NCI-H510A treated with DMSO at 0.1 percent for 48 hours (cell line): Measurements from ENCODE around the gene HSPB9.

Source experiments
- DNase-seq: peaks from one replicate; lab custom pipeline; 2025; lab: John Stamatoyannopoulos, UW

The HSPB9 gene, protein sequence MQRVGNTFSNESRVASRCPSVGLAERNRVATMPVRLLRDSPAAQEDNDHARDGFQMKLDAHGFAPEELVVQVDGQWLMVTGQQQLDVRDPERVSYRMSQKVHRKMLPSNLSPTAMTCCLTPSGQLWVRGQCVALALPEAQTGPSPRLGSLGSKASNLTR

DNA sequence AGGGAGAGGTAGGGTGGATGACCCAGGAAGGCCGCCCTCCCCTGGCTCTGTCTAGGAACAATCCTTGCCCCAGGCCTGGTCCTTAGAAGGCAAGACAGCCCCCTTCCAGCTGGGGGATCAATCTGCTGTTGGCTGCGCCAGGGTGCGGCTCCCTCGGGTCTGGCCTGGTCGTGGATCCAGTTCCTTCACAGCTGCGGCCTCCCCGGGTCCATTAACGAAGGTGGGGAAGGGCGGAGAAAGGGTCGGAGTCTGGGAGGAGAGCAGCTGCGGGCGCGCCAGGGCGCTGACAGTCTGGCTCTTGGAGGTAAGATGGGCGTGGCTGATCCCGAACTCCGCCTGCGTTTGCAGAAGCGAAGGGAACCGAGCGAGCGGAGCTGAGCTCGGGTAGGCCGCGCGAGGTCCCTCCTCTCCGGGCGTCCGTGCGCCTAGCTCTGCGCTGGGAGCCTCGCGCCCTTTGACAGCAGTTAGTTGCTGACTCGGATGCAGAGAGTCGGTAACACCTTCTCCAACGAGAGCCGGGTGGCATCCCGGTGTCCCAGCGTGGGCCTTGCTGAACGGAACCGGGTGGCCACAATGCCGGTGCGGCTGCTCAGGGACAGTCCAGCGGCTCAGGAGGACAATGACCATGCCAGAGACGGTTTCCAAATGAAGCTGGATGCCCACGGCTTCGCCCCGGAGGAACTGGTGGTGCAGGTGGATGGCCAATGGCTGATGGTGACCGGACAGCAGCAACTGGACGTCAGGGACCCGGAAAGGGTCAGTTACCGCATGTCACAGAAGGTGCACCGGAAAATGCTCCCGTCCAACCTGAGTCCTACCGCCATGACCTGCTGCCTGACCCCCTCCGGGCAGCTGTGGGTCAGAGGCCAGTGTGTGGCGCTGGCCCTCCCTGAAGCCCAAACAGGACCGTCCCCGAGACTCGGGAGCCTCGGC, at the start of gene HSPB9:
HSPB9 (plus strand) TSS at position 434 of the 933 bp plus-strand sequence; CDS start at position 481, 47 bp downstream.
- DNase-seq: peak; percentile 80

DNA sequence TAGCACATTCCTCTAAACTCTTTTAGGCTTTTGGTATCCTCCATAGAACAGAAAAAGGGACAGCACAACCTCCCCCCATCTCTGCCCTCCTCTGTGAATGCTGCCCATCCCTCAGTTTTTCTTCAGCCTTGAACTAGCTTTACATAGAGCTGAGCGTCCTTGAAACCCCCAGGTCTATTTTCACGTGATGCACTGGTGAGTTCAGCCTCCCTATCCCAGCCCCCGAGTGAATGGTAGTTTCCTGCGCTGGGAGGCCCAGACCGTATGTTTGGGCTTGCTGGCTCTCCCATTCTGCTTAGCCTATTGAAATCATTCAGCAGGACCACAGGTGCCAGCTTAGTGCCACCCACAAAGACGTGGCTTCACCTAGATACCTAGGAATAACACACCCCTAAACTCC, 46.8 kb upstream of the HSPB9 start:
- no peak for DNase-seq

DNA sequence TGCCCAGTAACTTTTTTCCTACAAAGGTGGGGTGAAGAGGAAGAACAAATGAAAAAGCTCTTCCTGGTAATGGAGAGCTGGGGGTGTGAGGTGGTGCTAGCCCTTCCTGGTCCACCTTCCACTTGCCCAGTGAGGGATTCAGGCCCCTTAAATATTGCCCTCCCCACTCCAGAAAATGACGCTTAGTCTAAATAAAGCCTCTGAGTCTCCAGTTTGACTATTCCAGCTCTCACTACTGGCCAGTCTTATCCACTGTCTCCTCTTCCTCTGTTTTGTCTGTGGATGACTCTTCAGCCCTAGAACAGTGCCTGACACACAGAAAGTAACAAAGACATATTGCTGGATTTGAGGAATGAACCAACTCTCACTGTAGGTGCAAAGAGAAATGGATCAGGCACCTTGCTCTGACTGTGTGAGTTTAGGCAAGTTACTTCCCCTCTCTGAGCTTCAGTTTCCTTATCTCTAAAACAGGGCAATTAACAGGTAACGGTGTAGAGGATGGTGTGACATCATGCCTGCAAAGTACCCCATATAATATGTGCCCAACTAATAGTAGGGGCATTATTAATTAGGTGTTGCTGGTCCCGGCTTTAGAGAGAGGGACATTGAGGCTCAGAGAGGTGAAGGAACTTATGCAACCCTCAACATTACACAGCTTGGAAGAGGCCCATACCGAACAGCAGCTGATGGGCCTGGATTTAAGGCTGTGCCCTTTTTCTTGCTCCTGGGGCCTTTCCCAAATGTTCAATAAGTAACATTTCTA, 45.6 kb upstream of the HSPB9 start:
- no peak for DNase-seq

DNA sequence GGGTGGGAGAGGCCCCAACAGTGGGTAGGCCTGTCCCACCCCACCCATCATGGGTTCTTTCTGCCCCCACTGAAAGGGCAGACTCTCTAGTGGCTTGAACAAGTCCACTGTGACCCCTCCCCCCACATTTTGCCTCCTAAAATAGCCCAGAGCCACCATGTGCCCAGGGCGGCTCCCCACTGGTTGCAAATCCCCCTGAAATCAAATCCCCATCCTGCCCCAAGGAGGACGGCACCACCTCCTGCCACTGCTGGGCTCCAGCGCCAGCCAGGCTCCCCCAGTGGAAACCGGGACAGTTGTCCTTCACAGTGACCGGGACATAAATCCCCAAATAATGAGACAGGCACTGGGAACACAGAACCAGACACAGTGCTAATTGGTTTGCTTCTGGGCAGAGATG, 44.8 kb upstream of the HSPB9 start:
- DNase-seq: no peak

DNA sequence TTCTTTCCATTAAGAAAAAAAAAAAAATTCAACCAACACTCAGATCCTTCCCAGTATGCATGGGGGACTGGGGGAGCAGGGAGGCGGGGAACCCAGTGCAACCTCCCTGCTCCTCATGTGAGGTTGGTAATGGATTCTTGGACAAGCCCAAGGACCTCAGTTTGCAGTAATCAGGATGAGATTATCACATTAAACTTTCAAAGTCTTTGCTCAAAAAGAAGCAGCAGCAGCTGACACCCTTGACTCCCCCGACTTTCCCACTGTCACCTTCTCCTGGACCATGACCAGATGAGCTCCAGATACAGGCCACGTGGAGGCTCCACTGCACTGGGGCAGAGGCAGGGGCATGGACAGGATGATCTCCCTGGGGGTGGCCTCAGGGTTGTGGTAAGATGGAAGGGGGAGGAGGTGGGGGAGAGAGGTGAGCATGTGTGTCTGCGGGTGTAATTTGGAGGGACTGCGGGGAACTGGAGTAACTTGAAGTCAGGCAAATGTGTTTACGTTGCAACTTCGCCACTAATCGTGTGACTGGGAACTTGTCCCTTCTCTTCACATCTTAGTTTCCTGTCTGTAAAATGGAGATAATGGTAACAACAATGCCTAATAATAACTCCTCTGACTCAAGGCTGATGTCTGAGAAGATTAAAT, 44.1 kb upstream of the HSPB9 start:
- no peak for DNase-seq

DNA sequence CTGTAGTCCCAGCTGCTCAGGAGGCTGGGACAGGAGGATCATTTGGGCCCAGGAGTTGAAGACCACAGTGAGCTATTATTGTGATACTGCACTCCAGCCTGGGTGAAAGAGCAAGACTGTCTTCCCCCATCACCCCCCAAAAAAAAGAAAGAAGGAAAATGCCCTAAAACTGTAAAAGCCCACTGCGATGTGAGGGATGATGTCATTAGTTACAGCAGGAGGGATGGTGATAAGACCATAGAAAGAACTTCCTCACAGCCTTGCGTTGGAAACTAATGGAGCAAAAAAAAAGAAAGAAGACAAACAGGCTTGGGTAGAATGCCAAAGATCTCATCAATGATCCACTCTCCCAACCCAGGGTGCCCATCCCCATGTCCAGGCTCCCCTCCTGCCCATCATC, 43.1 kb upstream of the HSPB9 start:
- no peak for DNase-seq

DNA sequence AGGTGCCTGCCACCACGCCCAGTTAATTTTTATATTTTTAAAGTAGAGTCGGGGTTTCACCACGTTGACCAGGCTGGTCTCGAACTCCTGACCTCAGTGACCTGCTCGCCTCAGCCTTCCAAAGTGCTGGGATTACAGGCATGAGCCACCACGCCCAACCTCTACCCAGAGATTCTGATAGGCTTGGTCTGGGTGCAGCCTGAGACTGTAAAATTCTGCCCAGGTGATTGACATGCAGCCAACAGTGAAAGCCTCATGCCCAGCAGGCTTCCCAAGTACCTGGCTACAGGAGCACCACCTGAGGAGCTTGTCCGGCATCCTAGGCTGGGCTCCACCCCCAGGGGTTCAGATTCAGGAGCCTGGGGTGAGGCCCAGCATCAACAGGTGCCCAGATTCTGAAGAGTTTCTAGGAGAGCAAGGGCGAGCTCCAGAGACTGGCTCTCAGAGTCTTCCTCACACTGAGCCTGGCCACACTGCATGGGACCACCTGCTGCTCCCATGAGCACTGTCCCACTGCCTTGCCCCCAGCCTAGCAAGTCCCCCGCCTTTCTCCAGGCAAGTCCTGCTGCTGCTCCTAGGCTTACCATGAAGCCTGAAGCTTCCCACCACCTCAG, 41.0 kb upstream of the HSPB9 start:
- no peak for DNase-seq

DNA sequence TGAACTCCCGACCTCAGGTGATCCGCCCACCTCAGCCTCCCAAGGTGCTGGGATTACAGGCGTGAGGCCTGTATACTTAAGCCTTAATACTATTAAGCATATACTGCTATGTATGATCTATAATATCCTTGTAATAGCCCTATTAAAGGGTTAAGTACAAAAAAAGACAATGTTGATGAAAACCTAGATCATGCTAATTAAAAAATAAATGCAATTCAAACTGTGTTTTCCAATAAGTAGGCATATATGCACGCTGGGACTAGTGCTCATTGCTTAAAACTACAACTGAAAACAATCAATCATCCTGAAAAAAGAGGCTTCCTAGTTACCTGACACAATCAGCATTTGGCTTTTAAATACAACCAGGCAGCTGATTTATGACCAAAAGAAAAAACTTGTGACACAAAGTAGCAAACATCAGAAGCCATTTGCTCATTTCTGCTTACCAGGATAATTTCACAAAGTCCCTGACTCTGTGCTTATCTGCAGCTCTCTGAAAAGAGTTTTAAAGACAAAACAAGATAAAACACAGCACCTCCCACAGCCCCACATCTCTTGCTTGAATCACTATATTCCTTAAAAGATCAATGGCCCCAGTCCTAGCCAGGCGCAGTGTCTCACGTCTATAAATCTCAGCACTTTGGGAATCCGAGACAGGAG, 35.4 kb upstream of the HSPB9 start:
- DNase-seq: no peak

DNA sequence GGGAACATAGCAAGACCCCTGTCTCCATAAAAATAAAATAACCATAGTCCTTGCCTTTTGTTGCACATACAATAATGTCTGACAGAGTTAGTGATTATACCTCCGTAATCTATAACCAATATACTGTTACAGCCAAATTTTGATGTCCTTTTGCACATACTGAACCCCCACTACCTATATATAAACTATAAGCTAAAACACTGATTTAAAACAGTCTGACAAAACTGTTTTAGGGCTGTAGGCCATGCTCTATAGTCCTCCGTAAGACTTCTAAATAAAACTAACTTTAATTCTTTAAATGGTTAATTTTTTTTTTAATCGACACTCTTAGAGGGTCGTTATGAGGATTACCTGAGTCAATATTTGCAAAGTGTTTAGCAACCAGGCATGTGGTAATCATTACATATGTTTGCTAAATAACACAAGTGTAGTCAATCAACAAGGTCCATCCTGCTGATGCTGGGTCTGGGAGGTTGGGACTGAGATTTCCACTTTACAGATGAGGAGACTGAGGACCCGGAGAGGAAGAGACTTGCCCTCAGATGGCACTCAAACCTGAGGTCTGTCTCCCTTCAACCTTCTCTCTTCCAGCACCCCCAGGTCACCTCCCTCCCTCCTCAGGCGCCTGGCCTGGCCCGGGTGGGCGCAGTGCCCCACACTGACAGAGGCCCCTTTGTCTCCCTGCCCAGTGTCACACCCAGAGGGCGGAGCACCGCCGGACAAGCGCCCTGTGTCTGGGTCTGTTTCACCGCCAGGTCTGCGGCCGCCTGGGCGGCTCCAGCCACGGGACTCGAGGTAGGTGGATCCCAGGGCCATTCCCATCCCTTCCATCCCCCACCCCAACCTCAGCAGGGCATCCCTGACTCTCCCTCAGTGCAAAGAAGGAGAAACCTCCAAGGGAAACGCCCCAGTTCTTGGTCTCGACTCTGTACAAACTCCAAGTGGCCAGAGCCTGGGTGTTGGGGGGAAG, 34.6 kb upstream of the HSPB9 start:
- no peak for DNase-seq

DNA sequence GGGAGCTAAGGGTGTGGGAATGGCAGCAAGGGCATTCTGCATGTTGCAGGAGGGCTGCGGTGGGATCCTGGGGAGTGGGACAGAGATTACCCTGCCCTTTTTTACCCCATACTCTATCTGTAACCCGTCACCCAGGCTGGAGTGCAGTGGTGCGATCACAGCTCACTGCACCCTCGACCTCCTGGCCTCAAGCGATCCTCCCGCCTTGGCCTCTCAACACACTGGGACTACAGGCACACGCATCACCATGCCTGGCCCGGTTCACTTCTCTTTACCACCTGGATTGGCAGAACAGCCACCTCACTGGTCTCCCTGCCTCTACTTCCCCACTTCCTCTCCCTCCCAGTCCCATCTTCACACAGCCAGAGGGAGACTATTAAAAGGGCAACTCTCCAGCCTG, 33.9 kb upstream of the HSPB9 start:
- no peak for DNase-seq

DNA sequence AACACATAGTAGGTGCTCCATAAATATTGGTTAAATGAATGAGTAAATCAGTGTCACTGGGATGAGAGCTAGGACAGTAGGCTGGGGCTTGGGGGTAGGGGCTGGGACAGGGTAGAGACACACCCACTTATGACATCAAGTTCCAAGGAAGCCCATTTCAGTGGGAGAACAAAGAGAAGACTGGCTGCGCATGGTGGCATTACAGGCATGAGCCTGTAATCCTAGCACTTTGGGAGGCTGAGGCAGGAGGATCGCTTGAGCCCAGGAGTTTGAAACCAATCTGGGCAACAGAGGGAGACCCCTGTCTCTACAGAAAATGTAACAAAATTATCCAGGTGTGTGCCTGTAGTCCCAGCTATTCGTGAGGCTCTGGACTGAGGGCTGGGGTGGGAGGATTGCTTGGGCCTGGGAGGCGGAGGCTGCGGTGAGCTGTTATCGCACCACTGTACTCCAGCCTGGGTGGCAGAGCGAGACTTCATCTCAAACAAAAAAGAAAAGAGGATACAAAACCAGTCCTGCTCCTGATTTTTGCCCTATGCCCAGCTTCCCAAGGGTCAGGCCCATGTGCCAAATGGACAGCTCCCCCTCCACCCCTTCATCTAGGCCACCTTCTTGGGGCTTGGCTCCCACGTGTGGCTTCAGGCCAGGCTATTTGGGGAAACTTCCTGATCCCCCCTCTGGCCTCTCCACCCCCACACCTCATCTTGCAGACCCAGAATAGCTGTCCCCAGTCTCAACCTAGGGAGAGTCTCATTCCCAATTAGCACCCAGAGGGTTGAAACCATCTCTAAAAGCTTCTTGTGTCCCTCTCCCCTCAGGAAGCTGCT, 31.4 kb upstream of the HSPB9 start:
- DNase-seq: no peak

DNA sequence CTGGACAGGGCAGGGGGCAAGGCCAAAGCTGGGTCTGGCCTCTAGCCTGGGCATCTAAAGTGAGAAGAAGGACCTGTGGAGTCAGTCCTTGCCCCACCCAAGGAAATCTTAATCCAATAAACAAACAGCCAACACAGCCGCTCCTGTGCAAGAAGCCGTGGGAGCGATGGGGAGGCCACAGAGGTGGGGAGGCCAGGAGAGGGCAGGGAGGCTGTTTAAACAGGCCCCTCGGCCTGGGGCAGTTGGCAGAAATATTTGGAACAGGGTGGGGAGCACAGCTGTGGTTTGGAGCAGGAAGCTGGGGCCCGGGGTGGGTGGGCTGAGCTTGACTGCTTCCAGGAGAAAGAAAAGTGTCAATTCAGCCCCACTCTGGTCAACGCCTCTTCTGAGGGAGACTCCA, 29.7 kb upstream of the HSPB9 start:
- no peak for DNase-seq

DNA sequence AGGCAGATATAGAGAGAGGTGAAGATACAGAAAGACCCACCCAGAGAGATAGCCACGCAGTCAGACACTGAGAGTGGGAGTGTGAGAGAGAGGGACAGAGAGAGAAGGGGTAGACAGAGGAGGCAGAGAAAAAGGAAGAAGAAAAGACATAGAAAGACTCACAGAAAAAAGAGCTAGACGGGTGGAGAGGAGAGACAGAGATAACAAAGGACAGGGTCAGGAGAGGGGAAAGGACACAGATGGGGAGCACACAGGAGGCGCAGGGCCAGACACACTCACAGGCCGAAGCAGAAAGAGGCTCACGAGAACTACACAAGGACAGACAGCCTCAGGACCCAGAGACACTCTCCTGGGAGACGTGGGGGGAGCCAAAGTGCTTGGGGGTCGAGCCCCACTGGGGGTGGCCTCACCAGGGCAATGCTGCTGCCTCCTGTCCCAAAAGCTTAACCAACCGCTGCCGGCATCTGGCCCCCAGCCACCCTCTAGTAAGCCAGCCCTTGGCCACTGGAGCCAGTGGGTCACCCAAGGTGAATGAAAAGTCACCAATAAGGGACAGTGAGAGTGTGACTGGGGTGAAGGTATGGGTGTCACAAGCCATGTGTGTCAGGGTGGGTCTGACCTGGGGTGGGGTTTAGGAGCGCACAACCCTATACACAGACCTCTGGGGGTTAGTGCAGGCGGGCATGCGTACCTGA, 28.1 kb upstream of the HSPB9 start:
- DNase-seq: no peak

DNA sequence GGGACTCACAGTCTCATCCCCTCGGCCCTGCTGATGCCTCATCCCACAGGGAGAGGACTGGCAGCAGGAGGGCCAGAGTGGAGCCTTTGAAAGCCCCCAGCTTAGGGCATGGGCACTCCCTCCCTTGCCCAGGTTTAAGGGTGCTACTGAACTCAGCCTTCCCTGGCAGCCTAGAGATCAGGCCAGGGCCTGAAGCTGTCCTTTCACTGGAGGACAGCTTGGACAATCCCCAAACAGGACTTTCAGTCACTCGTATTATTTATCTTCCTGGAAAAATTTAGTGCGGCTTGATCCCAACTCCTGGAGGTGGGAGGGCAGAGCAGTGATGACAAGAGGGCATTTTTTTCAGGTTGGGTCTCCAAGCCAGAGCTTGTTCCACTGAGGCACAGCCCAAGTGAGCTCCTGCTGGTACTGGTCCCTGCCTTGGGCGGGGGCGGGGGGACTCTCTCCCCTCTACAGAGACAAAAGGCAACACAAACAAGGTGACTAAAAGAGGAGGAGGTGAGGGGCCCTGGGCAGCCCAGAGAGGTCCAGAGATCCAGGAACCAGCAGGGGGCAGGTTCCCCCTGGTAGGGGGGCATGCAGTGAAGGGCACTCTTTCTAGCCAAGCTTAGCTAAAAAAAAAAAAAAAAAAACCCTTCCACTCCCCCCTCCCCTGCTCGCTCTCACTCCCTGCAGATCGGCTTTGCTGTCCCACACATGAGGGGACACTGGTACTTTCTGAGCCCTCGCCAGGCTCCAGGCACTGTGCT, 26.1 kb upstream of the HSPB9 start:
- no peak for DNase-seq

DNA sequence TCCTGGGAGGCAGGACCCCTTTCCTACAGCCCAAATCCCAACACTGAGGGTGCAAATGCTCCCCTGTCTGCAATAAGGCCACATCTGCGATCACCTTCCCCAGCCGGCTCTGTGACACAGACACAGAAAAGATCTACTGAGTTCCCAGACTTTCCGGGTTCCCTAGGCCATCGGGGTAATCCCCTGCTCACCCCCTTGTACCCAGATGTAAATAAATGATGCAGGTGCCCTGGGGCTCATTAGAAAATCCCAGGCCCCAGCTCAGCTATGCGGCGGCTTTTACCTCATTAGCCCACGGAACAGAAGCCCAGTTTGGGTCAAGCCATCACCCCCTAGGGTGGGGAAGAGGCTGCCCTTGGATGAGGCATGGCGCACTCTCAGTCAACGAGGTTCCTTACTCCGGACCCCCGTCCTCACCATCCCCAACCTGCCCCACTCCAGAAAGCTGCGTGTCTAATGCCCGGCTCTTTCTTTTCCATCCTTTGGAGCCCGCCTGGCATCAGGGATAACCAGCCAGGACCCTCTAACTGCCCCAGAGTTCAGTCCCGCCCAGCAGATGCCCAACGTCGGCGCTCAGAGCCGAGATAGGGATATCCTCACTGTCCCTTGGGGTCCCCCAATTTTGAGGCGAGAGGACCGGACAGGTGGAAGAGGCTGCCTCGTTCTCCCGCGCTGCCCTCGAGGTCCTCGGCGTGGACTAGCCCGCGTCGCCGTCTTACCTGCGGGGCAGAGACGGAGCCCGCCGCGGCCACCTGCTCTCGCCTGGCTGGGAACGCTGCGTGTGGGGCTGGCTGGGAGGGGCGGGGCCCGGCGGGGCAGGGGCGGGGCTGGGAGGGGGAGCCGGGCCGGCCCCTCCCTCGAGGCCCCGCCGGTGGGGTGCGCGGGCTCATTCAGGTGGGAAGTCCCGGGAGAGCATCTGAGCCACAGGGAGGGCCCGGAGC, 24.6 kb upstream of the HSPB9 start, which contains the start of gene ZNF385C:
ZNF385C (minus strand) TSS at position 783 of the 941 bp plus-strand sequence. CDS start 35,417 bp downstream, outside the sequence.
- DNase-seq: peak; percentile 4

DNA sequence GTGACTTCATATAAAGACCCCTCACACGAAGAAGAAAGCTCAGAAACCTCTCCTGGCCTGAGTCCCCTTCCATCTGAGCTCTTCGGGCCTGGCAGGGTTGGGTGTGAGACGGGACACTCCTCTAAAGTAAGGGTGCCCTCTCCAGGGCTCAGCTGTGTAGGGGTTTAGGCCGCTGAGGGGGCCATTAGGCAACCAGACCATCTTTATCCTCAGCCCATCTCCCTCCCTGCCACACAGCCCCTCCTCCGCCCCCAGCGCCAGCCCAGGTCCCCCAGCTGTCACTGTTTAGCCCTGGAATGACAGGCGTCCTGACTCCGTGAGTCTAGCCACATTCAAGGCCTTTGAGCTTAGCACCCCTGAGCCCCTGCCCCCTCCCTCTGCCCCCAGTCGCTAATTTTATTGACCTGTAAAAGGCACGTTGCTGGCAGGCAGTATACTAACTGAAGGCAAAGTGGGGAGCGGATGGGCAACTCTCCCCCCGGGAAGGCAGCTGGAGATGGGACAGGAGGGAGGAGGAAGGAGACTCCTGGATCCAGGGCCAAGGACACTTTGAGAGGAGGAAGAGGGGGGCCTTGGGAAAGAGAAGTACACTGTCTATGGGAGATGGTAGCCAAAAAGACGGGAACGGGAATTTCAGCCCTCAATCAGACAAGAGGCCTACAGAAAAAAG, 23.7 kb upstream of the HSPB9 start:
- no peak for DNase-seq
